Transverse colon (tissue), 4 donors: ENCODE results near the gene ADK. TPM values are rescaled to one million over a fixed set of nuclear protein-coding genes. Genes with fewer than 3 reads are reported as not detected.
"Not testable (repeated sequence)": the region's sequence is repeated elsewhere in the genome, so short reads cannot be mapped to it uniquely, and the experiment has no call there.

Source experiments
- DNase-seq: peaks from one replicate; pipeline ENCODE4 v3.0.0-alpha.2; 2019
- H3K27ac ChIP-seq, 4 donors: fragments of 200-600 bp; sonication (generic); 2 replicates each; pipeline ENCODE4 v1.5.1; 2016 to 2018; ENCODE audit warnings: inconsistent platforms in 4 of 4
- H3K27me3 ChIP-seq: fragments of 200-600 bp; sonication (generic); 2 replicates; pipeline ENCODE4 v1.5.1; 2017; ENCODE audit warnings: inconsistent platforms
- H3K36me3 ChIP-seq, 4 donors: fragments of 200-600 bp; sonication (generic); 2 replicates each; pipeline ENCODE4 v1.5.1; 2017 to 2019; ENCODE audit warnings: inconsistent platforms in 4 of 4
- H3K4me1 ChIP-seq, 4 donors: fragments of 200-600 bp; sonication (generic); 2 replicates each; pipeline ENCODE4 v1.5.1; 2017 to 2020; ENCODE audit warnings: inconsistent platforms in 4 of 4
- H3K4me3 ChIP-seq, 4 donors: fragments of 200-600 bp; sonication (generic); 1 replicate in 1 of 4; 2 replicates in 3 of 4; pipeline versions ENCODE4 v1.5.1 to v1.6.1; 2017 to 2019; ENCODE audit warnings: inconsistent platforms in 4 of 4
- H3K9me3 ChIP-seq, 2 donors: fragments of 200-600 bp; sonication (generic); 2 replicates each; pipeline ENCODE4 v1.5.1; 2017 to 2019; ENCODE audit warnings: inconsistent platforms in 2 of 2
- EP300 ChIP-seq: sonication (generic); formaldehyde crosslinking; IDR thresholded peaks from one replicate; pipeline ENCODE4 v1.6.1; 2017; ENCODE audit warnings: antibody characterized with exemption, low read depth
- POLR2A ChIP-seq: fragments of 450-650 bp; IDR thresholded peaks from one replicate; pipeline ENCODE4 v1.6.1; 2016; ENCODE audit warnings: antibody characterized with exemption, mild to moderate bottlenecking, moderate library complexity
- POLR2AphosphoS5 ChIP-seq, 3 donors: sonication (generic); formaldehyde crosslinking; IDR thresholded peaks; one replicate each; pipeline ENCODE4 v1.6.1; 2016; ENCODE audit warnings: antibody characterized with exemption in 3 of 3
- WGBS, 2 donors: methylation state at CpG; one replicate each; pipeline ENCODE4 v1.1.5; 2018; ENCODE audit warnings: low coverage in 1 of 2; 5-methylcytosine and 5-hydroxymethylcytosine counted together
- in situ Hi-C, 4 donors: fragments of 200-750 bp; cut with MboI; loops; one replicate each; pipeline versions ENCODE4 v1.15.0 to v1.15.1; 2017; ENCODE audit warnings: low sequenced_read_pairs in 3 of 4, low pct_ligation_motif_present in 1 of 4, low pct_unique_long_range_greater_than_20kb in 1 of 4
- intact Hi-C: fragments of 100-400 bp; cut with DNase I; formaldehyde crosslinking; loops from one replicate; pipeline ENCODE4 v1.15.1; 2023; ENCODE audit warnings: low total_unique reads
- total RNA-seq, 4 donors: library from RNA; depleted of rRNA; stranded (reverse); fragments of >200 nt; gene quantifications; one replicate each; pipeline ENCODE4 v1.1.0, GENCODE V29; 2016
- TF ChIP-seq, protein P1 (sequence below), 5 experiments: fragments of 200-600 bp in 3 of 5; fragments of 450-650 bp in 2 of 5; sonication (generic) in 3 of 5; IDR thresholded peaks; 1 replicate in 2 of 5; 2 replicates in 3 of 5; pipeline ENCODE4 v1.5.1; 2016 to 2017; ENCODE audit warnings: antibody characterized with exemption in 5 of 5, inconsistent platforms in 3 of 5, mild to moderate bottlenecking in 2 of 5, moderate library complexity in 1 of 5

ADK gene
- total RNA-seq, 4 donors from 2014 or later, result 6.8 to 25.2 (median 14.8) TPM

DNA sequence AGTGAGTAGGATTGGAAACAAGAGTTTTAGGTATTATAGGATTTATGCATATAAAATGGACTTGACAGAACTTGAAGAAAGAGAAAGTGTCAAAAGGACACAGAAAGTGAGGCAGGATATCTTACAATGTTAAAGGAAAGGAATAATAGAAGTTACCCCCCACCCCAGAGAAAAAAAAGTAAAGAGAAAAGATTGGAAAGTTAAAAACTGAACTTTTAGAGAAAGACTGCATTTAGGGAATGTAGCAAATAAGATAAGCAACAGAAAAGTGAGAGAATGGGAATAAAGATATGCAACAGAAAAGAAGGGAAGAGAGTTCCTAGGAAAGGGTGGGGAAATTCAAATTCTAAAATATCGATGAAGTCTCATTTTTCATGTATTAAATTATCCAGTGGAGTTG lies 424.9 kb downstream of the ADK start:
- Histone ChIP-seq H3K36me3 (no peaks in the 10 kb centered on the region), H3K27ac (no peak overlapping the region), H3K4me3 (no peak overlapping the region), H3K27me3 (no peaks in the 10 kb centered on the region), H3K9me3 (no peaks in the 10 kb centered on the region), H3K4me1 (no peaks in the 10 kb centered on the region)
- 91 to 100% methylated on average over 1 of the region's 1 CpG for WGBS, 2 donors
- intact Hi-C loops, result no loop called here
- TF ChIP-seq EP300, result no peak
- TF ChIP-seq POLR2AphosphoS5 (IDR thresholded peaks at IDR 0.05), result no peak
- TF ChIP-seq, protein P1, sequence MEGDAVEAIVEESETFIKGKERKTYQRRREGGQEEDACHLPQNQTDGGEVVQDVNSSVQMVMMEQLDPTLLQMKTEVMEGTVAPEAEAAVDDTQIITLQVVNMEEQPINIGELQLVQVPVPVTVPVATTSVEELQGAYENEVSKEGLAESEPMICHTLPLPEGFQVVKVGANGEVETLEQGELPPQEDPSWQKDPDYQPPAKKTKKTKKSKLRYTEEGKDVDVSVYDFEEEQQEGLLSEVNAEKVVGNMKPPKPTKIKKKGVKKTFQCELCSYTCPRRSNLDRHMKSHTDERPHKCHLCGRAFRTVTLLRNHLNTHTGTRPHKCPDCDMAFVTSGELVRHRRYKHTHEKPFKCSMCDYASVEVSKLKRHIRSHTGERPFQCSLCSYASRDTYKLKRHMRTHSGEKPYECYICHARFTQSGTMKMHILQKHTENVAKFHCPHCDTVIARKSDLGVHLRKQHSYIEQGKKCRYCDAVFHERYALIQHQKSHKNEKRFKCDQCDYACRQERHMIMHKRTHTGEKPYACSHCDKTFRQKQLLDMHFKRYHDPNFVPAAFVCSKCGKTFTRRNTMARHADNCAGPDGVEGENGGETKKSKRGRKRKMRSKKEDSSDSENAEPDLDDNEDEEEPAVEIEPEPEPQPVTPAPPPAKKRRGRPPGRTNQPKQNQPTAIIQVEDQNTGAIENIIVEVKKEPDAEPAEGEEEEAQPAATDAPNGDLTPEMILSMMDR (IDR thresholded peaks at IDR 0.05), result no peak
- TF ChIP-seq POLR2A, result no peak
- no peak for DNase-seq
- in situ Hi-C loops, result no loop called here

GRCh38 chr10:74576586-74576985 lies 425.6 kb downstream of the ADK start:
- in situ Hi-C loops, result no loop called here
- no peak overlapping the region for H3K27ac ChIP-seq
- no peaks in the 10 kb centered on the region for H3K4me1 ChIP-seq
- WGBS, 2 donors, result 96 to 98% methylated on average over 3 of the region's 3 CpGs
- no peaks in the 10 kb centered on the region for H3K36me3 ChIP-seq
- intact Hi-C loops, result no loop called here
- no peaks in the 10 kb centered on the region for H3K9me3 ChIP-seq
- DNase-seq, result no peak
- H3K4me3 ChIP-seq, result no peak overlapping the region
- H3K27me3 ChIP-seq, result no peaks in the 10 kb centered on the region
- TF ChIP-seq POLR2A, result no peak
- TF ChIP-seq, protein P1 (IDR thresholded peaks at IDR 0.05), result no peak
- TF ChIP-seq POLR2AphosphoS5 (IDR thresholded peaks at IDR 0.05), result no peak
- TF ChIP-seq EP300, result no peak

GRCh38 chr10:74580438-74580837 lies 429.4 kb downstream of the ADK start:
- in situ Hi-C loops, H3K27ac ChIP-seq, H3K4me1 ChIP-seq, DNase-seq, H3K9me3 ChIP-seq, H3K27me3 ChIP-seq, H3K36me3 ChIP-seq, intact Hi-C loops, H3K4me3 ChIP-seq: not testable (repeated sequence)
- WGBS, 2 donors, result 98 to 100% methylated on average over 1 to 2 of the region's 2 CpGs

DNA sequence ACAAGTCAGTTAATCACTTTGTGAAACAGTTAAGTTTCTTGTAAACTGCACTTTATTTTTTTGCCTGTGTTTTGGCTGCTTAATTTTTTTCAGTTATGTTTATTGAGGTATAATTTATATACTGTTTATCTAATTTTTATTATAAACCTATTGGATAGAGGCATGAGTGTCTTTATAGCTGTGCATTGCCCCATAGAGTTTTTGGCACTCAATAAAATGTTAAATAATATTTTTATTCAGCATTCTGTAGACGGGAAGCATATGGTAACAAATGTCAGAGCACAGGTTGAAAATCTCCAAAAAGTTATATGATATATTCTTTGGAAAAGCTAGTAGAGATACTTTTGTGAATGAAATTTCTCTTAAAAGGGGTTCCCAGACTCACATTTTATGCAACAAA lies 431.5 kb downstream of the ADK start:
- intact Hi-C loops (no loop called here), in situ Hi-C loops (no loop called here)
- no peak for DNase-seq
- no peaks in the 10 kb centered on the region for H3K27me3 ChIP-seq
- H3K4me1 ChIP-seq, result peaks cover 0 to 29% (median 10%) of the 10 kb centered on the region in 4 donors
- no peaks in the 10 kb centered on the region for H3K9me3 ChIP-seq
- 56 to 75% methylated on average over 1 of the region's 1 CpG for WGBS, 2 donors
- H3K36me3 ChIP-seq, result no peaks in the 10 kb centered on the region
- no peak overlapping the region for H3K27ac ChIP-seq
- H3K4me3 ChIP-seq, result no peak overlapping the region
- no peak for TF ChIP-seq POLR2AphosphoS5 (IDR thresholded peaks at IDR 0.05)

DNA sequence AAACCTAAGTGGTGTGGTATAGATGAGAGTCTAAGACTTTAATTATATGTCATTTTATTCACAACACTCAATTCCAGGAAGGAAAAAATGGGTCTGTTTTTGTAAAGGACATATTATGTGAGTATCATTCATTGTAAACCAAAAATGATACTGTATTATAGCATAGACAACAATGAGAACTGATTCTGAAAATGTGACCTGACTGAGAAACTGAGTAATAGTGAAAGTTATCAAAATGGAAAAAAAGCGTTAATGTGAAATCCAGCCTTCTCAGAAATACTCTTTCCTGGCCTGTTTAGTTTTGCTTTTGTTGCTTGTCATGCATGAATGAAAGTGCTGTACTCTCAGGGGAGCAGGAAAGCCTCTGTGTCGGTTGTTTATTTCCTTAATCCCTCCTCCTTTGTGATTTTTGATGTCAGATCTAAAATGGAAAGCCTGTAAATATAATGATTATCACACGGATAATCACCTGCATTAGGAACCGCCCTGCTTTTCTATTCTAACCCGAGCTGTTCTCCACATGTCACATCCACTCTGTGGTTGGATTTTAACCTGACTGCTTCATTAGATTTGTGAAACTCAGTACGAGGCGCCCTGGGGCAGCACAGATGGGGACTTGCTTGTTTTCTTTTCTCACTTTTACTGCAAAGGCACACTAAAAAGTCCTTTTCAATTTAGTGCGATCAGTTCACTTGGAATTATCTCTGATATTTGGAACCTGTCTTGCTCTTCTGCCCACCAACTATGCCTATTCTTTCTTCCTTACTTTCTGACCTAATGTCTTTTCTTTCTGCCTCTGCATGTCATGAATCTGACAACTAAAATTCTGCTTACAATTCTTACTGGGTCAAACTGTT lies 434.4 kb downstream of the ADK start:
- Histone ChIP-seq H3K36me3 (no peaks in the 10 kb centered on the region), H3K27ac (peak overlapping the region; percentile 39 to 70 (median 66)), H3K4me1 (peaks cover 7 to 54% (median 16%) of the 10 kb centered on the region in 4 donors), H3K4me3 (peak overlapping the region in 1 of 4 donors; percentile 12), H3K9me3 (no peaks in the 10 kb centered on the region), H3K27me3 (no peaks in the 10 kb centered on the region)
- no peak for TF ChIP-seq POLR2AphosphoS5 (IDR thresholded peaks at IDR 0.05)
- no peak for TF ChIP-seq POLR2A
- TF ChIP-seq EP300, result no peak
- TF ChIP-seq, protein P1 (IDR thresholded peaks at IDR 0.05), result no peak
- DNase-seq, result no peak
- in situ Hi-C loops (no loop called here), intact Hi-C loops (no loop called here)
- 23 to 31% methylated on average over 8 of the region's 8 CpGs for WGBS, 2 donors
